HG03280 (cell line): ENCODE results near the gene ALG14.
A peak's percentile ranks its signal among the peaks of the same experiment; 100 is the strongest.

Experiments
- ATAC-seq: cut with Tn5 transposase; IDR thresholded peaks from one replicate; pipeline ENCODE4 v1.9.1; 2021; ENCODE audit warnings: mild to moderate bottlenecking, moderate library complexity; ENCODE audit not compliant: unreplicated experiment

The ALG14 gene

GRCh38 chr1:94986783-94987182 lies 86.0 kb downstream of the ALG14 start:
- no peak for ATAC-seq

DNA sequence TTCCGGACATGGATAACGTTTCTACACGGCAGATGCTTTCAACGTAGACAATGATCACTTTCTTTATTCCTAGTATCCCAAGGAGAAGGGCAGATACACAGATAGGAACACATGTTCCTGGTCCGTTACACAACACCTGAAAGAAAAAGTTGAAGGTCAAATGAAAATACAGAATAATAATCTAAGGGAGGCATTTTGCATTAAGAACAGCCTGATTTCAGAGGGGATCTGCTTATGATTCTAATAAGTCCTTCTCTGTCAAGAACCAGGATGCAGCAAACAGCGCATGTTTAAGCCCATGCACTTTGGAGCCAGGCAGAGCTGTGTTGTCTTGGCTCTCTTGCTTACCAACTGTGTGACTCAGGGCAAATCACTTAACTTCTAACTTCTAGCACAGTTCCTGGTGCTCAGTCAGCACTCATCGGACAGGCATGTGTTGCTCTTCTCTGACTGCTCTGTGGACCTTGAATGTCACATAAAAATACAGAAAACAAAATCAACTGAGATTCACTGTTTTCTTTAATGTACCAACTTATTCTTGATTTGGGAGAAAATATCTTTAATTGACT lies 89.5 kb downstream of the ALG14 start:
- ATAC-seq = no peak

GRCh38 chr1:94982398-94982797 lies 90.4 kb downstream of the ALG14 start:
- no peak for ATAC-seq

- ATAC-seq = no peak
Measured at GRCh38 chr1:94981575-94981973, 91.2 kb downstream of the ALG14 start.

GRCh38 chr1:94980582-94981574 lies 91.9 kb downstream of the ALG14 start:
- ATAC-seq = no peak

- no peak for ATAC-seq
Measured at GRCh38 chr1:94979656-94980581, 92.8 kb downstream of the ALG14 start.

DNA sequence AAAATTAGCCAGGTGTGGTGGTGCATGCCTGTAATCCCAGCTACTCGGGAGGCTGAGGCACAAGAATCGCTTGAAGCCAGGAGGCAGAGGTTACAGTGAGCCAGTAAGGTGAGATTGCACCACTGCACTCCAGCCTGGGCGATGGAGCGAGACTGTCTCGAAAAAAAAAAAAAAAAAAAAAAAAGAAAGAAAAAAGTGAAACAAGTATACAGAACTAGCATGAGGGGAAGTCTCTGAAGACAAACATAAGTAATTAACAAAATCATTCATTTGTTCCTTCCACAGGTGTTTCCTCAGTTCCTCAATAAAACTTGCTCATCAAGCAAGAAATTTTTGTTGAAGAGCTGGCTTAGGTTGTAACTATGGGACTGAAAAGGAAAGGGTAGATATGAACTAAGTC lies 93.6 kb downstream of the ALG14 start:
- ATAC-seq = no peak

DNA sequence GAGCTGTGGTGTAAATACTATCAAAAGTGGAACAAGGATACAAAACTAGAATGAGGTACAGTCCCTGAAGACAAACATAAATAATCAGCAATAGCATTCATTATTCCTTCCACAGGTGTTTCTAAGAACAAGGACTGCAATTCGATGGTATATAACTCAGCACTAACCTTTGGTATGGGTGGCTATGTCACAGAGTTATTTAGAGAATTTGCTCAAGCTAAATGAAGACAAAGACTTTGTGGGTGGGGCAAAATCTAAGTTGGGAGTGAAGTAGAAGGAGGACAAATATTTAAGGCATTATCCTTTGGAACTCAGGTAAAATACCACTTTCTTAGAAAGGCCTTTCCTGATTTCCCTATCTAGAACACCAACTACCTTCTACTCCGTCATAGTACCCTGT lies 94.3 kb downstream of the ALG14 start:
- no peak for ATAC-seq

DNA sequence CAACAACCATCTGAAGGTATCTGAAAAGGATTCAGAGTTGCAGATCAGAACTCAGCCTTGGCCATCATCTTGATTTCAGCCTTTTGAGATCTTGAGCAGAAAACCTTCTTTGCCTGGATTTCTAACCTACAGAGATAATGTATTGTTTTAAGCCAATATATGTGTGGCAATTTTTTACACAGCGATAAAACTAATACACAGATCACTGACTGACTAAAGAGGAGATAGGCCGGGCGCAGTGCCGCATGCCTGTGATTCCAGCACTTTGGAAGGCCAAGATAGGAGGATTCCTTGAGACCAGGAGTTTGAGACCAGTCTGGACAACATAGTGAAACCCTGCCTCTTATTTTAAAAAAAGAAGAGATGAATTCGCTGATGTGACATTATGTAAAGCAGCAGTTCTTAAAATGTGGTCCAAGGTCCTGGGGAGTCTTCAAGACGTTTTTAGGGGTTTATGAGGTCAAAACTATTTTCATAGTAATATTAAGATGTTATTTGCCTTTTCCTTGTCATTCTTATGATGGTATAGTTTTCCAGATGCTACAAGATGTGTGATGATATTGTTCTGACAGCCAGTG lies 95.7 kb downstream of the ALG14 start:
- no peak for ATAC-seq

DNA sequence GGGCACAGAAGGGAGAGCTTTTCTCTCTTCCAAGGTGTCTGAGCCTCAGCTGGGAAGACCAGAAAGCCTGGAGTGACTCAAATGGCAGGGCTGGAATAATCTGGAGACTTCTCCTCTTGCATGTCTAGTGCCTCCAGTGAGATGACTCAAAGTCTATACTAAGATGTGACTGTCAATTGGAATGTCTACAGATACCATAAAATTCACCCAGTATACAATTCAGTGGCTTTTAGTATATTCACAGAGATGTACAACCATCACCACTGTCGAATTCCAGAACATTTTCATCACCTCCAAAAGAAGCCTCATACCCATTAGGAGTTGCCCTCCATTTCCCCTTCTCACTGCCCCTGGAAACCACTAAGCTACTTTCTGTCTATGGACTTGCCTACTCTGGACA lies 97.9 kb downstream of the ALG14 start:
- ATAC-seq = no peak

GRCh38 chr1:94974241-94974640 lies 98.5 kb downstream of the ALG14 start:
- ATAC-seq = no peak

GRCh38 chr1:94973309-94973922 lies 99.3 kb downstream of the ALG14 start:
- no peak for ATAC-seq

DNA sequence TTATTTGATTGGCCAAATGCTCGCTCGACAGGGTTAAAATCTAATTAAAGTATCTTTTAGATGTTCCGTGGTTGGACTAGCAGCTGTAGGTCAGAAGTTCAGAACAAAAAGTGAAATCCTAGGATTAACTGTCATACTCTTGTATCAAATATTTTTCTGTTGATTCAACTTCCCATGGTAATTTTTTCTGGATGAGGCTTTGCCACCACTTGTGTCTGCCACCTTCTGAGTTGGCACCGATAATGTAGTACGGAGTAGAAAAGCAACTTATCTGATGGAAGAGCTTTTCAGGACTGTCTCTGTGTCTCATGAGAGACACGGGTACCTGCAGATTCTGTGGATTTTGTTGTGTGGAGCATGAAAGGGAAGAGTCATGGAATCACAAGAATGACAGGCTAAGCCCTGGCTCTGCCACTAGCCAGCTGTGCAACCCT lies 101.2 kb downstream of the ALG14 start:
- ATAC-seq = no peak

DNA sequence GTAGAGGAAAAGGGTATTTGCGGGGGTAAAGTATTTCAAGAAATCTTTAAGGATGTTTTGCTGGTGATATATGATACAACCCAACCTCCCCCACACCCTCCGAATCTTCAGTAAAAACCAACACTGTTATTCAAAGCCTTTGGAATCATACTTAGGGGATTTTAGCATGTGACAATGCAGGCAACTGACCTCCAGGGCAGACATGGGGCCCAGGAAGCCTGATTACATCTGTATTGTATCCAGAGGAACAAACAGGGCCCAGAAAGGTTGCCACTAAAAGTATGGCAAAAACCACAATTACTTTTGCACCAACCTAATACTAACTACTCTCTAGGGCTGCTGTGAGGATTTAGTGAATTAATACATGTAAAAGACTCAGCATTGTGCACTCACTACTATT lies 102.0 kb downstream of the ALG14 start:
- ATAC-seq = no peak

DNA sequence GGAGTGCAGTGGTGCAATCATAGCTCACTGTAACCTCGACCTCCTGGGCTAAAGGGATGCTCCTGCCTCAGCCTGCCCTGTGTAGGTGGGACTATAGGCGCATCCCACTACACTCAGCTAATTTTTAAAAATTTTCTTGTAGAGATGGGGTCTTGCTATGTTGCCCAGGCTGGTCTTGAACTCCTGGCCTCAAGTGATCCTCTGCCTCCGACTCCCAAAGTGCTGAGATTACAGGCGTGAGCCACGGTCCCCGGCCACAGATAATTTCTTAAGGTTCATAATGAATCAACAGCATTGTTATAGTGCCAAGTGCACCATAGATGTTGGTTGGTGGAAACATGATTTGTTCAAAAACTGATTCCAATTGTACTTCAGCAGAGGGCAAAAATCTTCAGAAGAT lies 103.6 kb downstream of the ALG14 start:
- ATAC-seq = no peak

GRCh38 chr1:94966033-94966432 lies 106.7 kb downstream of the ALG14 start:
- no peak for ATAC-seq

GRCh38 chr1:94963864-94964263 lies 108.9 kb downstream of the ALG14 start:
- ATAC-seq = no peak

GRCh38 chr1:94962409-94963265 lies 110.1 kb downstream of the ALG14 start:
- peak; percentile 94 for ATAC-seq

DNA sequence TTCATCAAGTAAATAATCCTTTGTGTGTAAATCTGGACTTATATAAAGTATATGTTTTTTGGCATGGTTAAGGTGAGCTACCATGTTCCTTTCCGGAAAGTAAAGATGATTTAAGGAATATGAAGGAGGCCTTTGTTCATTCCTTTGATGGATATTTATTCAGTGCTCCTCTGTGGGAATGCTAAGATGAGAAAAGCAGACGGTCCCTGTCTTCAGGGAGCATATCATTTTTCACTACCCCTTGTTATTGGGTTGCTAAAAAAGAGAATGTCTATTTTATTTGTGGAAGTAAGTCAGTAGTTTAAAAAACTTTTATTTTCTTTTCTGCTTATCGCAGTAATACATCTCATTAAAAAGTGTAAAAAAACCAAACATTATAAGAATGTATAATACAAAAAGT lies 110.8 kb downstream of the ALG14 start:
- ATAC-seq = no peak

- no peak for ATAC-seq
Measured at GRCh38 chr1:94961582-94961981, 111.2 kb downstream of the ALG14 start.
